ENCODE measurements around the gene GPR148. TPM values are rescaled to one million over a fixed set of nuclear protein-coding genes. Genes with fewer than 3 reads are reported as not detected.

GPR148 gene
- total RNA-seq, 2 donors from 2014 or later = not detected

DNA sequence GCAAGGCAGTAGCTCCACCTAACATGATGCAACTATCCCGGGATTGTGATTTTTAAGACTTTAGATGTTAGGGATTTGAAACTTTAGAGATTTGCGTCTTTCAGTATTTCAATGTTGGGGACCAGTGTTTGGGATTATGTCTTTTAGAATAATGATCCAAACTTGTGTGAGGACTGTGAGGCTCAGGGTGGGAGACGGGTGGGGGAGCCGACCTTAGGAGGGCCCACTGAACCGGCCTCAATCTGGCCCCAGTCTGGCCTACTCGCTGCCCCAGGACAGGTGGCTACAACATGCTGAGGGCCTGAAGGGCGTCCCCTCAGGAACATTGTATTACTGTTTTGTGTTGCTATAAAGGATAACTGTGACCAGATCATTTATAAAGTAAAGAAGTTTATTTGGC lies 37.2 kb downstream of the GPR148 start:
- no peak for DNase-seq (ENCODE audit: low spot score)
- intact Hi-C loops (cut with DNase I) = no loop called here

- intact Hi-C loops (cut with DNase I) = no loop called here
- no peak for DNase-seq (ENCODE audit: low spot score)
These were observed 38.0 kb downstream of the GPR148 start for GRCh38 chr2:130766711-130767407.

- intact Hi-C loops (cut with DNase I) = no loop called here
- DNase-seq (ENCODE audit: low spot score) = no peak
These were observed 38.5 kb downstream of the GPR148 start for GRCh38 chr2:130767408-130767775.

DNA sequence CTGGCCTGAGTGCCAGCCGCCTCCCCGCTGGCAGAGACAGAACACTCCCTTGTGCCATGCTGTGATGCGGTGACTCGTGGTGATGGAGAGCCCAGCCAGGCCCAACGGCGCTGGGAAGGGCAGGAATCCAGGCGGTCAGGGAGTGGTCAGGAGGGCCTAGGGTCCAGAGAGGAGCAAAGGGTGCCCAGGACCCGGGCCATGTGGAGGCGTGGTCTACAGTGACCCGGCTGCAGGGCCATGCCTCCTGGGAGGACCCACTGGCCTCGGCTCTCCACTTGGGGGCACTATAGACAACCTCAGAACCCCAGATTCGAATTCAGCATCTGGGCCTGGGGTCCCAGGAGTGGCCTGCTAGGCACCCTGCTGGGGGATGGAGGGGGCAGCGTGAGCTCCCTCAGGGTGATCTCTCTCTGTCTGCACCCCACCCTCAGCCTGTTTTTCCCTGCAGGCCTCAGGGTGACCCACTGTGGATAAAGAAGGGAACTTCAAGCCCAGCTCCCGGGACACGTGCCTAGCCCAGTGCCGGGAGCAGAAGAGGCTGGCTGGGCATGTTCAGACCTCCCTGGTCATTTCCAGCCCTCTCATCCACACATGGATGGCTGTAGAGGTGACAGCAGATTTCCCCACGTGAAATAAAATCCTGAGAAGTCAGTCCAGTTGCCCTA lies 39.5 kb downstream of the GPR148 start:
- intact Hi-C loops (cut with DNase I) = no loop called here
- DNase-seq (ENCODE audit: low spot score) = no peak

- intact Hi-C loops (cut with DNase I) = no loop called here
- no peak for DNase-seq (ENCODE audit: low spot score)
These were observed 40.6 kb downstream of the GPR148 start for GRCh38 chr2:130769343-130769907.

DNA sequence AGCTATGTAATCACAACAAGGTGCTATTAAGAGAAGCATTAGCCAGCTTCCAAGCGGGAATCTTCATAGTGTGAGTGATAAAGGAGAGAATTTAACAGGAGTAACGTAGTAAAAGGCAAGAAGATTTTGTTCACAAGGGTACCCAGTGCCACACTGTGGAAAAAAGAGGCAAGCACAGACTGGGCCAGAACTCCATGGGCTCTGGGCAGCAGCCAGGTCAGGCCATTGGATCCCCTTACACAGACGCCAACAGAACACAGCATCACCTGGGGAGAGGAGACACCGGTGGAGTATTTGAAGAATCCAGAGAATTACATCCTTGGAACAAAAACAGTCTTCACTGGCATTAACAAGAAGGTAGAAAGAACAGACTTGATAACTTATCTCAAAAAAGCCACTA lies 47.7 kb downstream of the GPR148 start:
- DNase-seq (ENCODE audit: low spot score) = no peak
- intact Hi-C loops (cut with DNase I) = no loop called here

- intact Hi-C loops (cut with DNase I) = no loop called here
- no peak for DNase-seq (ENCODE audit: low spot score)
These were observed 49.9 kb downstream of the GPR148 start for GRCh38 chr2:130778781-130779180.

Other genes with a start within 250 kb of the GPR148 start
- not detected for gene POTEI, start 219.7 kb upstream of the GPR148 start, total RNA-seq
- not detected for gene CFC1B, start 207.8 kb upstream of the GPR148 start, total RNA-seq
- gene CFC1, start 129.5 kb upstream of the GPR148 start, total RNA-seq = not detected
- not detected for gene POTEJ, start 117.6 kb upstream of the GPR148 start, total RNA-seq
- gene AMER3, start 26.5 kb downstream of the GPR148 start, total RNA-seq = not detected
- 10 to 100 TPM in 1 of 2 donors, 1 to 10 TPM in 1; 8.8 to 14.7 TPM for gene ARHGEF4, start 107.8 kb downstream of the GPR148 start, total RNA-seq